HG03196 (cell line): ENCODE measurements around the gene SYT5.

Source experiments
- ATAC-seq: cut with Tn5 transposase; IDR thresholded peaks from one replicate; pipeline ENCODE4 v1.9.1; 2021; ENCODE audit not compliant: unreplicated experiment

The SYT5 gene

GRCh38 chr19:55147545-55148251, 32.4 kb downstream of the SYT5 start:
- ATAC-seq: no peak

GRCh38 chr19:55146705-55147273, 33.3 kb downstream of the SYT5 start:
- no peak for ATAC-seq

- ATAC-seq: no peak
Observed at GRCh38 chr19:55146078-55146704, 33.9 kb downstream of the SYT5 start.

GRCh38 chr19:55145232-55145631, 34.9 kb downstream of the SYT5 start:
- no peak for ATAC-seq

GRCh38 chr19:55141696-55142095, 38.4 kb downstream of the SYT5 start:
- ATAC-seq: no peak

- ATAC-seq: no peak
Observed at GRCh38 chr19:55137915-55138314, 42.2 kb downstream of the SYT5 start.

- ATAC-seq: no peak
Observed at GRCh38 chr19:55136399-55137102, 43.5 kb downstream of the SYT5 start.

- no peak for ATAC-seq
Observed at GRCh38 chr19:55134736-55135135, 45.4 kb downstream of the SYT5 start.

- ATAC-seq: no peak
Observed at GRCh38 chr19:55133639-55134444, 46.2 kb downstream of the SYT5 start.

- ATAC-seq: no peak
Observed at GRCh38 chr19:55132453-55133129, 47.5 kb downstream of the SYT5 start.

- ATAC-seq: no peak
Observed at GRCh38 chr19:55131421-55131820, 48.7 kb downstream of the SYT5 start.
